IPS-NIHi11 (cell line): ENCODE data around the gene TTC22.

Source experiments
- DNase-seq: peaks from one replicate; pipeline ENCODE4 v3.0.0; 2012; ENCODE audit warnings: mixed read lengths, low spot score

Gene TTC22

GRCh38 chr1:54834007-54834541 lies 33.0 kb upstream of the TTC22 start:
- DNase-seq = no peak

GRCh38 chr1:54833121-54833520 lies 32.0 kb upstream of the TTC22 start:
- no peak for DNase-seq

DNA sequence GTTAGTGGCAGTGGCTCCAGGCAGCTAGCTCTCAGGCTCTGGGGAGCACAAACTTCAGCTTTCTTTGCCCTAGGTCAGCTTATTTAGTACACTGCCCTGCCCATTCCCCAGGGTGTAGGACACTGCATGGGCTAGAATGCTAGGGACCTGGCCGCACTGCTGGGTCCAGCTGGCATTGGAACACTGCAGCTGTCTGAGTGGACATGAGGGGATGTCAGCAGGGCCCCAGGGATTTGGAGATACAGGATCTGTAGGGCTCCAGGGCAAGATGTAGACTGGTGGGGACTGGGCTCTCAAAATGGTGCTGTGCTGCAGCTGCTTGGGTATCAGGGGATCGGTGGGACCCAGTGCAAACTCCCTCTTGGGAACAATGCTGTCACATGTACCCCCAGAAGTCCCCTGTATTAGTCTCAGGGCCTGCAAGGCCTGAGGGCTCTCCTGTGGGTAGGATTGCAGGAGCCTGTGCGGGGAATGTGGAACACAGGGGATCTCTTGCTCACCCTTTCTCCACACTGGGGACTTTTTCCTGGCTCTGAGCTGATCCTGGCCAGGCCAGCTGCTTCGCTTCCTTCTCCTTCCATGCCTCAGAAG lies 25.2 kb upstream of the TTC22 start:
- no peak for DNase-seq

GRCh38 chr1:54825696-54826095 lies 24.6 kb upstream of the TTC22 start:
- DNase-seq = no peak

DNA sequence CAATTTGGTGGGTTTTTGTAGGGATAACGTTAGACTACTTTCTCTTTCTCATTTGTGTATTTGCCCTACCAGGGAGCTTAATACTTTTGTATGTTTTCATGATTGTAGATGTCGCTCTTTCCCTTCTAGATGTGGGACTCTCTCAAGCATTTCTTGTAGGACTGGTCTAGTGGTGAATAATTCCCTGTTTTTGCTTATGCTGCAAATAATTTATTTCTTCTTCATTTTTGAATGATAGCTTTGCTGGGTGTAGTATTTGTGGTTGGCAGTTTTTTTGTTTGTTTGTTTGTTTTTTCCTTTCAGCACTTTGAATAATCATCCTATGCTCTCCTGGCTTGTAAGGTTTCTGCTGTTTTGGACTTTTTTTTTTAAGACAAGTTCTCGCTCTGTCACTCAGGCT lies 22.5 kb upstream of the TTC22 start:
- DNase-seq = no peak

GRCh38 chr1:54819733-54820132 lies 18.6 kb upstream of the TTC22 start:
- DNase-seq = no peak

GRCh38 chr1:54819195-54819536 lies 18.0 kb upstream of the TTC22 start:
- DNase-seq = no peak

DNA sequence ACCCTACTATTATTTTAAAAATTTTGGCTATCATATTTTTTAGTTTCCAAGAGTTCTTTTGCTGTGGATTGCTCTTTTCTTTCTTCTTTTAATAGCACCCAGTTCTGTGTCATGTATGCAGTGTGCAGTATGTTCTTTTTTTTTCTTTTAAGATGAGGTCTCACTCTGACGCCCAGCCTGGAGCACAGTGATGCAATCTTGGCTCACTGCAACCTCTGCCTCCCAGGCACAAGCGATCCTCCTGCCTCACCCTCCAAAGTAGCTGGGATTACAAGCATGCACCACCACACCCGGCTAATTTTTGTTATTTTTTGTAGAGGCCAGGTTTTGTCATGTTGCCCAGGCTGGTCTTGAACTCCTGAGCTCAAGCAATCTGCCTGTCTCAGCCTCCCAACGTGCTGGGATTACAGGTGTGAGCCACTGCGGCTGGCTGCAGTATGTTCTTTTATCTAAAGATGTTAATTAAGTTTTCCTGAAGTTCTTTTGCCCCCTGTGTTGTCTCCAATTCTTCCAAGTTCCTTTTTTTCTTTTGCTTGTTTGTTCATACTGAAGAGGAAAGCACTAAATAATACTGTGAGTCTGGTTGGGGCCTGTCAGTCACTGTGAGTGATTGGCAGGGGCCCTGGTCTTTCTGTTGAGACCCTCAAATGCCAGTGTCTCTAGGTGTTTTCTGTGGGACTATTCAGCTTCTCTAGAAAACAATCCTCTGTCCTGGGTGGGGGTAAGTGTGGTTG lies 17.5 kb upstream of the TTC22 start:
- no peak for DNase-seq

- no peak for DNase-seq
Measured at GRCh38 chr1:54816951-54817350, 15.8 kb upstream of the TTC22 start.

GRCh38 chr1:54816130-54816529 lies 15.0 kb upstream of the TTC22 start:
- DNase-seq = no peak

GRCh38 chr1:54815086-54815876 lies 14.2 kb upstream of the TTC22 start:
- no peak for DNase-seq

GRCh38 chr1:54814571-54814970 lies 13.4 kb upstream of the TTC22 start:
- no peak for DNase-seq

DNA sequence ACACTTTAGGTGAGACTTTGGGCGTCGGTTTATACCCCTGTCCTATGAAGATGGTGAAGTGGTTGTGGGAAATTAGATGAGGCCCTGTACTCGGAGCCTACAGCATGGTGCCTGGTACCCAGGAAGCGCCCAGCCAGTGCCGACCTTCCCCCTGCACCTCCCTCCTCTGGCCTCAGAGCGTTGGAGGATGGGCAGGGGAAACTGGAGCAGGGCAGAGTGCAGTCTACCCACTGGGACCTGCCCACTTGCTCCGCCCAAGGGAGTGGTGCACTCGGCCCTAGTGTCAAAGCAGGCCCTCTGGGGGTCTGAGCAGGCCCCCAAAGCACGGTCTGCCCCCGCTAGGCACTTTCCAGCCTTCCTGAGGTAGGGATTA lies 13.0 kb upstream of the TTC22 start:
- no peak for DNase-seq

- DNase-seq = peak; percentile 71
Measured at GRCh38 chr1:54813485-54814125, 12.5 kb upstream of the TTC22 start.

- no peak for DNase-seq
Measured at GRCh38 chr1:54812801-54813484, 11.8 kb upstream of the TTC22 start.

DNA sequence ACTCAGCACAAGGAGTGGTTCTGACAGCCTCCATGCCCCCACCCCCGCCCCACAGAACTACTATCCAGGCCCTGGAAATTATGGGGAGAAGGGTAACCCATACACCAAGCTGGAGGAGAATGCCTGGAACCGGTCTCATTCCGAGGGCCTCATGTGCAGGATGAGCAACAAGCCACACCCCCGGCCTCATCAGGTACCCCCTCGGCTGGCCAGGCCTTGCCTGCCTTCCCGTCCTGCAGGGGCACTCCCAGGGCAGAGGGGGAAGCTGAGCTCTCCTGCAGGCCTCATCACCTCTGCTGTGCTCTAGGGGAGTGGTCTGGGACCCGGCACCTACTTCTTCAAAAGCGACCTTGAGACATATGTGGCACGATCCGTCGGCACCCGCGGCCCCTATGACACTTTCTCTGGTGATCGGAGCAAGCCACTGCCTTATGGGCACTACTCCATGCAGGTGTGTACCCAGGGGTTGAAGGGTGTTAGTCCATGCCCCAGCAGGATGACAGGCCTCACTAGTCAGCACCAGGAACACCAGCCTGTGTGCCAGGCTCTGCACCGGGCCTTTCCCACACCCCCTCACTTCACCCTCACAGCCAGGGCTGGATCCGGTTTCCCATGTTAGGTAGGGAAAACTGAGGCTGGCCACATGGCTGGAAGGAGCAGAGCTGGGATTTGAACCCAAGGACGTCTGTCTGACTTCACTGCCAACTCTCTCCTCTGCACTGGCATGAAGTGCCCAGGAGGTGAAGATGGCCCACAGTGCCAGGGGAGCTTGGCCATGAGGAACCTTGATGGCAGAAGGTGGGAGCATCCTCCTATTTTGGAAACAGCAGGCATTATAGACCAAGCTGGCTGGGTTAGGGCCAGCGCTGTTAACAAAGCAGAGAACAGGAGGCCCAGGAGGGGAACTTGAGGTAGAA lies 10.9 kb upstream of the TTC22 start:
- no peak for DNase-seq

GRCh38 chr1:54811066-54811465 lies 9.9 kb upstream of the TTC22 start:
- no peak for DNase-seq

DNA sequence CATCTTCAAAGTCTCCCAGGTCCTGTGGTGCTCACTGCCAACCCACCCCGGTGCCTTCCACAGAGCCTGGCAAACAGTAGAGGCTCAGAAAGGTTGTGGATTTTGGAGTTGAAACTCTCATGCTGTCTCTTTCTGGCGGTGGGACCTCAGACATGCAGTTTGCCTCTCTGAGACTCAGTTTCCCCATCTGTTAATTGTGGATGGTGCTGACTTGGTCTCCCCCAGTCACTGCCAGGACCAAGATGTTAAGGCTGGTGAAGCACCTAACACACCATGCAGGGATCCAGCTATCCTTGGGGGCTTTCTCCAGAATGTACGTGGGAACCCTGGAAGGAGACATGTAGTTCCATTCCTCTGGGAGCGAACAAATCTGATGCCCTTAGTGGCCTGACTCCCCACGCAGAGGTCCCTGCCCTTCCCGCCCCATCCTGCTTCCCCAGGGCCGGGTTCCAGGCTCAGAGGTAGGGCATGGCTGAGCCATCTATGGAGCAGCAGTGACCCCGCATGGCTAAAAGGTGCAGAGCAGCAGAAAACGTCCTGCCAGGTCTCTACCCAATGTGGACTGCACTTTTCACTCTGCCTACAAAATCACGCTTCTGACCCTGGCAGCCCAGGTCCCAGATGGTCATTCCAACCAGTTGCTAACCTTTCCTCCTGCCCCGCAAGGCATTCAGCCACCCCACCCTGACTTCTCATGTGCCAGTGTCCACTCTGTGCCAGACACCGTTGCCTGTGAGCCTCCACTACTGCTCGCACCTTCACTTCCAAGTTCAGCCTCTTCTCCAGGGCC lies 9.2 kb upstream of the TTC22 start:
- DNase-seq = peak; percentile 88

DNA sequence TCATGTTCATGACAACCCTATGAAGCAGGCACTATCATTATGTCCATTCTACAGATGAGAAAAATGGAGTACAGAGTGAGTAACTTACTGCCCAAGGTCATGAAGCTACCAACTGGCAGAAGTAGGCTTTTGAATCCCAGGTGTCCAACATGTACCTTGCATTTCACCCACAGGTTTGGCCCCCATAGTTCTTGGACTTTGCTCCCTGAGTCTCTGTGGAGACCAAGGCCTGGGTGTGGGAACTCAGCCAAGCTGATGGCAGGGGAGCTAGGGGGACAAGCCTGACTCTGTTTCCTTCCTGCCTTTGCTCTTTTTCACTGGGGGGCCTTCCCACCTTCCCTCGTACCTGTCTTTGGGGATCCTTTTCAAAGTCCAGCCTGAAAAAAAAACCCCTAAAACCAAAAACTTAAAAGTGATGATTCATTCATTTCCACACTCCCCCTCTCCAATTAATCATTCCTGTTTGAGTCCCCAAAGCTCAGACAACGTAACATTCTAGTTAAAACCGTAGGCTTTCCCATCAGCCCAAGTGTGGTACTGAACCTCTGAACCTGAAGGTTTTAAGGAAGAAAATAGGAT lies 8.5 kb upstream of the TTC22 start:
- no peak for DNase-seq
